ENCODE results near the gene SAMD1. TPM values are rescaled to one million over a fixed set of nuclear protein-coding genes. Genes with fewer than 3 reads are reported as not detected.
A peak's percentile ranks its signal among the peaks of the same experiment; 100 is the strongest.

The SAMD1 gene
- polyA plus RNA-seq, 2 of the 4 experiments (the other 2 are of a cell fraction): 8.4 to 28.9 TPM

GRCh38 chr19:14102756-14103155 is 12.2 kb upstream of the SAMD1 start:
- H3K4me1 ChIP-seq: no peaks in the 10 kb centered on the region
- WGBS (ENCODE audit: missing lambda C conversion rate): 85% methylated on average over 8 of the region's 10 CpGs
- H3K4me3 ChIP-seq: no peak overlapping the region
- no peak overlapping the region for H3K27ac ChIP-seq
- TF ChIP-seq JUN (IDR thresholded peaks at IDR 0.05) (no peak), NPAS2 (CRISPR knock-in tag; IDR thresholded peaks at IDR 0.05; ENCODE audit: borderline replicate concordance) (no peak)
- TF ChIP-seq, protein P1, sequence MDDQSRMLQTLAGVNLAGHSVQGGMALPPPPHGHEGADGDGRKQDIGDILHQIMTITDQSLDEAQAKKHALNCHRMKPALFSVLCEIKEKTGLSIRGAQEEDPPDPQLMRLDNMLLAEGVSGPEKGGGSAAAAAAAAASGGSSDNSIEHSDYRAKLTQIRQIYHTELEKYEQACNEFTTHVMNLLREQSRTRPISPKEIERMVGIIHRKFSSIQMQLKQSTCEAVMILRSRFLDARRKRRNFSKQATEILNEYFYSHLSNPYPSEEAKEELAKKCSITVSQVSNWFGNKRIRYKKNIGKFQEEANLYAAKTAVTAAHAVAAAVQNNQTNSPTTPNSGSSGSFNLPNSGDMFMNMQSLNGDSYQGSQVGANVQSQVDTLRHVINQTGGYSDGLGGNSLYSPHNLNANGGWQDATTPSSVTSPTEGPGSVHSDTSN (IDR thresholded peaks at IDR 0.05): no peak
- FAIRE-seq (no peak), DNase-seq (ENCODE audit: low read depth in 1 of 2, low spot score in 1 of 2) (no peak), ATAC-seq (no peak)
- no peak overlapping the region for H3K4me2 ChIP-seq
- H3K9me3 ChIP-seq: no peaks in the 10 kb centered on the region
- CTCF ChIA-PET: interaction anchor here (0.8 to 2.0 kb wide), 3 partner anchors 11 to 31 kb away, joined by 3 to 4 read pairs (median 4); no protein-coding TSS in a partner anchor
- POLR2A ChIA-PET: no interaction called here

DNA sequence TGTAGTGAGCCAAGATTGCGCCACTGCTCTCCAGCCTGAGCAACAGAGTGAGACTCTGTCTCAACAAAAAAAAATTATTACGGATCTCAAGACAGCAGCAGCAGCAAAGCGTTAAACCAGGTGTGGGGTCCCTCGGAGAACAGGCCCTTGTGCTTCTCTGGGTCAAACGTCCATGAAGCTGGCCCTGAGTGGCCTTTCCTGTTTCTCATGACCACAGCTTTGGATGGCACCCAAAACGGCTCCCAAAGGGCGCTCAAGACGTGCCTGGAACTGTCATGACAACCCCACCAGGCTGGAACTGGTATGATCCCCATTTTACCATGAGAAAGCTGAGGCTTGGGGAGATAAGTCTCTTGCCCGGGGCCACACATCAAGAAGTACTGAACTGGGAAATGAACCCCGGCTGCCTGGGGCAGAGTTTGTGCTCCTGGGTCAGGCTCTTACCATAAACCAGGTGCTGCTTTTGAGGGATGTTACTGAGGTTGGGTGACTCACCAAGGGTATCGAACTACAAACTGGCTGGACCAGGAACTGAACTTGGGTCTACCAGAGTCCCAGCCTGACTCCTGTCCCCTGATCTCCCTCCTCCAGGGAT is 11.6 kb upstream of the SAMD1 start:
- POLR2A ChIA-PET: no interaction called here
- TF ChIP-seq FOSL2 (IDR thresholded peaks at IDR 0.05): no peak
- no peak for TF ChIP-seq FOSL2 (CRISPR knock-in tag; IDR thresholded peaks at IDR 0.05)
- DNase-seq (ENCODE audit: low read depth in 1 of 2, low spot score in 1 of 2) (no peak), ATAC-seq (no peak), FAIRE-seq (no peak)
- no peaks in the 10 kb centered on the region for H3K4me1 ChIP-seq
- no peaks in the 10 kb centered on the region for H3K9me3 ChIP-seq
- H3K27ac ChIP-seq: no peak overlapping the region
- no peak overlapping the region for H3K4me2 ChIP-seq
- no peak overlapping the region for H3K4me3 ChIP-seq
- WGBS (ENCODE audit: missing lambda C conversion rate): 89% methylated on average over 8 of the region's 11 CpGs
- CTCF ChIA-PET: interaction anchor here (0.8 to 2.0 kb wide), 4 partner anchors 10 to 43 kb away, joined by 3 to 4 read pairs (median 4); no protein-coding TSS in a partner anchor

GRCh38 chr19:14101003-14101545 is 10.5 kb upstream of the SAMD1 start:
- POLR2A ChIA-PET: no interaction called here
- H3K9me3 ChIP-seq: no peaks in the 10 kb centered on the region
- H3K4me2 ChIP-seq: no peak overlapping the region
- no peak for ATAC-seq
- WGBS (ENCODE audit: missing lambda C conversion rate): 92% methylated on average over 5 of the region's 6 CpGs
- no peak for FAIRE-seq
- no peak for DNase-seq (ENCODE audit: low read depth in 1 of 2, low spot score in 1 of 2)
- no peaks in the 10 kb centered on the region for H3K4me1 ChIP-seq
- no peak for TF ChIP-seq JUN (IDR thresholded peaks at IDR 0.05)
- CTCF ChIA-PET: interaction anchor here (1.1 to 2.0 kb wide), 4 partner anchors 9 to 42 kb away, joined by 3 to 4 read pairs (median 4); partner anchors contain the start of gene ASF1B
- H3K4me3 ChIP-seq: no peak overlapping the region
- no peak overlapping the region for H3K27ac ChIP-seq

DNA sequence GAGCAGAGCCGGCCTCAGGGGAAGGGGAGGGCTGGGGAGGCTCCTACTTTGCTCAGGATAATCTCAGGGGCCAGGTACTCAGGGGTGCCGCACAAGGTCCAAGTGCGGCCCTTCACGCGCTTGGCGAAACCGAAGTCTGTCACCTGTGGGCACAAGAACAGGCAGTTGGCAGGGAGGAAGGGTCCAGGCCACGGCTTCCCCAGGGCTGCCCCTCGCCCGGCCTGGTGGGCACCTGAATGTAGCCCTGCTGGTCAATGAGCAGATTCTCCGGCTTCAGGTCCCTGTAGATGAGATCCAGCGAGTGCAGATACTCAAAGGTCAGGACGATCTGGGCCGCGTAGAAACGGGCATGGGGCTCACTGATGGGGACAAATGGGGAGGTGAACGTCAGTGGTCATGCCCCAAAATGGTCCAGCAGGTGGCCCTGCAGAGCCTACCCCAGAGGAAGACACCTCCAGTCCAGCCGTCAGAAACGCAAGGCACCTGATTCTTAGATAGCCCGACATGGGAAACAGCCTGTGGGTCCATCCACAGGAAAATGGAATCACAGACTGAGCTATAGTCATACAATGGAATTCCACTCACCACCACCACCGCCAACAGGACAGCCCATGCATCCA is 7.1 kb upstream of the SAMD1 start:
- ChIA-PET CTCF (no interaction called here), POLR2A (no interaction called here)
- WGBS (ENCODE audit: missing lambda C conversion rate): 86% methylated on average over 19 of the region's 21 CpGs
- Histone ChIP-seq H3K9me3 (peaks cover 11% of the 10 kb centered on the region), H3K4me3 (no peak overlapping the region), H3K4me2 (no peak overlapping the region), H3K27ac (no peak overlapping the region), H3K4me1 (no peaks in the 10 kb centered on the region)
- FAIRE-seq (no peak), ATAC-seq (peak in 1 of 2 experiments; percentile 51; a peak in 2 of 6 replicates), DNase-seq (ENCODE audit: low read depth in 1 of 2, low spot score in 1 of 2) (no peak)
- TF ChIP-seq JUN (IDR thresholded peaks at IDR 0.05): no peak
- peak in 1 of 2 experiments; percentile 10; a peak in 1 of 5 replicates for TF ChIP-seq RAD21 (conservative IDR thresholded peaks at IDR 0.05 in 1 of 2, IDR thresholded peaks at IDR 0.05 in 1 of 2)
- TF ChIP-seq, protein P2, sequence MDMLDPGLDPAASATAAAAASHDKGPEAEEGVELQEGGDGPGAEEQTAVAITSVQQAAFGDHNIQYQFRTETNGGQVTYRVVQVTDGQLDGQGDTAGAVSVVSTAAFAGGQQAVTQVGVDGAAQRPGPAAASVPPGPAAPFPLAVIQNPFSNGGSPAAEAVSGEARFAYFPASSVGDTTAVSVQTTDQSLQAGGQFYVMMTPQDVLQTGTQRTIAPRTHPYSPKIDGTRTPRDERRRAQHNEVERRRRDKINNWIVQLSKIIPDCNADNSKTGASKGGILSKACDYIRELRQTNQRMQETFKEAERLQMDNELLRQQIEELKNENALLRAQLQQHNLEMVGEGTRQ (IDR thresholded peaks at IDR 0.05): no peak

DNA sequence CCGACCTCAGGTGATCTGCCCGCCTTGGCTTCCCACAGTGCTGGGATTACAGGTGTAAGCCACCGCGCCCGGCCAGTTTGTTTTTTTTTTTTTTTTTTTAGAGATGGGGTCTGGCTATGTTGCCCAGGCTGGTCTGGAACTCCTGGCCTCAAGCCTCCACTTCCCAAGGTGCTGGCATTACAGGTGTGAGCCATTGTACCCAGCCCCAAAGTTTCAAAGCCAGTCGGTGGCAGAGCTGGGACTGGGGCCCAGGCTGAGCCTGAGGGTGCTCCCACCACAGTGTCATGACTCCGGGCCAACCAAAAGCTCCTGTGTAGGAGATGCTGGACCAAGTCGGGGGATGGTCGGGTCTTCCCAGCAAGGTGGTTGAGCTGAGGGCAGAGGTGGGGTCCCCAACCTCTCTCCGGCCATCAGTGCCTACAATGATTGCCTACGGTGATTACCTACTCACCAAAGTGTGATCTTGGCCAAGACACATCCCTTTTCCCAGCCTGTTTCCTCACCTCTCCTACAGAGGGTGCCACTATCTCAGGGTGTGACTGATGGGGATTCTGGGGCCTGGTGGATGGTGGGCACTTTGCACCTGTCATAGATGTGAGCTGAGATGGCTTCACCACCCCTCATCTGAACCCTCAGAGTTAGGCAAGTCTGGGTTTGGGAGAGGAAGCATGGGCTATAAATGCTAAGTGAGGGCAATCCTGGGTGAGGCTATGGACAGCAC is 5.9 kb upstream of the SAMD1 start:
- 0 out of 3 replicates have a peak, but pooled peaks cover 4% of the 10 kb centered on the region for H3K4me1 ChIP-seq
- 92% methylated on average over 10 of the region's 11 CpGs for whole genome bisulfite sequencing (ENCODE audit: missing lambda C conversion rate)
- peaks cover 11% of the 10 kb centered on the region for H3K9me3 ChIP-seq
- TF ChIP-seq RAD21 (conservative IDR thresholded peaks at IDR 0.05 in 1 of 2, IDR thresholded peaks at IDR 0.05 in 1 of 2) (0 out of 5 replicates have a peak, but pooled peaks of 1 of the 2 experiments have one; percentile 23), ELK1 (IDR thresholded peaks at IDR 0.05; ENCODE audit: low read depth, low read length) (no peak), ZC3H11A (IDR thresholded peaks at IDR 0.05) (no peak)
- CTCF ChIA-PET: interaction anchor here (0.6 to 3.9 kb wide), 9 partner anchors 9 to 898 kb away, joined by 3 to 25 read pairs (median 3); no protein-coding TSS in a partner anchor
- no peak overlapping the region for H3K4me3 ChIP-seq
- FAIRE-seq (no peak), ATAC-seq (peak; percentile 51 to 70; a peak in 3 of 6 replicates), DNase-seq (ENCODE audit: low read depth in 1 of 2, low spot score in 1 of 2) (no peak)
- POLR2A ChIA-PET: no interaction called here
- no peak overlapping the region for H3K27ac ChIP-seq
- H3K4me2 ChIP-seq: no peak overlapping the region
